Measurements from ENCODE around the gene PHACTR3. TPM values are rescaled to one million over a fixed set of nuclear protein-coding genes. Genes with fewer than 3 reads are reported as not detected.

Gene PHACTR3
- total RNA-seq, 2 donors from 2014 or later: not detected

DNA sequence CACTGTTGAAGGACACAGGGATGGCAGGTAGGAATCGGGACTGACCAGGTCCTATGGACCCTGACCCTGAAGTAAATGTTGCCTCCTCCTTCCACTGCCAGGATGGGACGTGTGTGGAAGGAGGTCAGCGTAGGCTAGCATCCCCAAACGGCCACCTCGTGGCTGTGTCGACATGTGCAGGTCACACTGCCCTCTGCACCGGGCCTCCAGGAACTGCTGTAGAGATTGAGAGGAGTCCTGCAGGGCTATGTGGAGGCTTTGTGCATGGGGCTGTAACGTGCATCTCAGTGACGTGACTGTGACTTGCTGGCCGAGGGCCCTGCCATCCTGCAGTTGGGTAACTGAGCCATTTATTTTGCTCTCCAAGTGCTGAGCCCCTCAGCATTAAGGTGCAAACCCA lies 149.5 kb downstream of the PHACTR3 start:
- TF ChIP-seq, protein P1, sequence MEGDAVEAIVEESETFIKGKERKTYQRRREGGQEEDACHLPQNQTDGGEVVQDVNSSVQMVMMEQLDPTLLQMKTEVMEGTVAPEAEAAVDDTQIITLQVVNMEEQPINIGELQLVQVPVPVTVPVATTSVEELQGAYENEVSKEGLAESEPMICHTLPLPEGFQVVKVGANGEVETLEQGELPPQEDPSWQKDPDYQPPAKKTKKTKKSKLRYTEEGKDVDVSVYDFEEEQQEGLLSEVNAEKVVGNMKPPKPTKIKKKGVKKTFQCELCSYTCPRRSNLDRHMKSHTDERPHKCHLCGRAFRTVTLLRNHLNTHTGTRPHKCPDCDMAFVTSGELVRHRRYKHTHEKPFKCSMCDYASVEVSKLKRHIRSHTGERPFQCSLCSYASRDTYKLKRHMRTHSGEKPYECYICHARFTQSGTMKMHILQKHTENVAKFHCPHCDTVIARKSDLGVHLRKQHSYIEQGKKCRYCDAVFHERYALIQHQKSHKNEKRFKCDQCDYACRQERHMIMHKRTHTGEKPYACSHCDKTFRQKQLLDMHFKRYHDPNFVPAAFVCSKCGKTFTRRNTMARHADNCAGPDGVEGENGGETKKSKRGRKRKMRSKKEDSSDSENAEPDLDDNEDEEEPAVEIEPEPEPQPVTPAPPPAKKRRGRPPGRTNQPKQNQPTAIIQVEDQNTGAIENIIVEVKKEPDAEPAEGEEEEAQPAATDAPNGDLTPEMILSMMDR (IDR thresholded peaks at IDR 0.05): no peak
- no peak for ATAC-seq (ENCODE audit: insufficient number of reproducible peaks, low FRiP score, low read depth)
- H3K4me3 ChIP-seq: no peak overlapping the region
- H3K27ac ChIP-seq: no peak overlapping the region
- H3K9me3 ChIP-seq: no peaks in the 10 kb centered on the region
- H3K4me1 ChIP-seq (ENCODE audit: control insufficient read depth in 1 of 2, low read depth in 2 of 2): peaks cover 6 to 33% of the 10 kb centered on the region in 2 donors
- H3K36me3 ChIP-seq: no peaks in the 10 kb centered on the region
- H3K27me3 ChIP-seq (replicated peaks; ENCODE audit: insufficient read depth): no peaks in the 10 kb centered on the region
- DNase-seq (ENCODE audit: low spot score): no peak

- H3K27ac ChIP-seq: no peak overlapping the region
- no peak for ATAC-seq (ENCODE audit: insufficient number of reproducible peaks, low FRiP score, low read depth)
- H3K27me3 ChIP-seq (replicated peaks; ENCODE audit: insufficient read depth): no peaks in the 10 kb centered on the region
These were observed 150.2 kb downstream of the PHACTR3 start for GRCh38 chr20:59754551-59754950.

GRCh38 chr20:59756241-59756640 lies 151.9 kb downstream of the PHACTR3 start:
- TF ChIP-seq, protein P1 (IDR thresholded peaks at IDR 0.05): no peak
- Histone ChIP-seq H3K36me3 (no peaks in the 10 kb centered on the region), H3K27ac (no peak overlapping the region), H3K4me3 (no peak overlapping the region), H3K27me3 (replicated peaks; ENCODE audit: insufficient read depth) (no peaks in the 10 kb centered on the region), H3K9me3 (no peaks in the 10 kb centered on the region), H3K4me1 (ENCODE audit: control insufficient read depth in 1 of 2, low read depth in 2 of 2) (peaks cover 6 to 19% of the 10 kb centered on the region in 2 donors)
- no peak for ATAC-seq (ENCODE audit: insufficient number of reproducible peaks, low FRiP score, low read depth)
- DNase-seq (ENCODE audit: low spot score): no peak

More at GRCh38 chr20:59754551-59754950, 150.2 kb downstream of the PHACTR3 start:
- no peaks in the 10 kb centered on the region for H3K36me3 ChIP-seq
- DNase-seq (ENCODE audit: low spot score): no peak
- peaks cover 6 to 25% of the 10 kb centered on the region in 2 donors for H3K4me1 ChIP-seq (ENCODE audit: control insufficient read depth in 1 of 2, low read depth in 2 of 2)
- TF ChIP-seq, protein P1 (IDR thresholded peaks at IDR 0.05): no peak
- H3K4me3 ChIP-seq: no peak overlapping the region
- no peaks in the 10 kb centered on the region for H3K9me3 ChIP-seq

DNA sequence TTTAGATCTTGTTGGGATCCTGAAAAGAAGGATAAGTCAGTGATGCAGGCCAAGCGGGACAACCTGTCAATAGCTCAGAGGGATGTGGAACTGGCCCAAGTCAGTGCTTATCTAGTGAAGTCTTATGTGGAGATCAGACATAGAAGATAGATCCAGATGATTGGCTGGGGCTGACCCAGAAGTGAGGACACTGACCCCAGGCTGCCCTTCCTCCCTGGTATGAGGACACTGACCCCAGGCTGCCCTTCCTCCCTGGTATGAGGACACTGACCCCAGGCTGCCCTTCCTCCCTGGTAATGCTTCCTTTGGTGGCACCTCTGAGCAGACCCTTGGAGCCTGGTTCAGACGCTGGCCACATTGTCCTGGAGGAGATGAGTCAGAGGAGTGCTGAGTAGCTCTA lies 159.7 kb downstream of the PHACTR3 start:
- H3K27me3 ChIP-seq (replicated peaks; ENCODE audit: insufficient read depth): no peaks in the 10 kb centered on the region
- ATAC-seq (ENCODE audit: insufficient number of reproducible peaks, low FRiP score, low read depth) (no peak), DNase-seq (ENCODE audit: low spot score) (no peak)
- H3K9me3 ChIP-seq: no peaks in the 10 kb centered on the region
- H3K4me1 ChIP-seq (ENCODE audit: control insufficient read depth in 1 of 2, low read depth in 2 of 2): no peaks in the 10 kb centered on the region
- TF ChIP-seq, protein P1 (IDR thresholded peaks at IDR 0.05): no peak
- H3K27ac ChIP-seq: no peak overlapping the region
- no peaks in the 10 kb centered on the region for H3K36me3 ChIP-seq
- H3K4me3 ChIP-seq: no peak overlapping the region

- no peak for DNase-seq (ENCODE audit: low spot score)
- no peaks in the 10 kb centered on the region for H3K27me3 ChIP-seq (replicated peaks; ENCODE audit: insufficient read depth)
These were observed 161.3 kb downstream of the PHACTR3 start for GRCh38 chr20:59765599-59766177.

More at GRCh38 chr20:59765599-59766177, 161.3 kb downstream of the PHACTR3 start:
- ATAC-seq (ENCODE audit: insufficient number of reproducible peaks, low FRiP score, low read depth): no peak
- Histone ChIP-seq H3K27ac (no peak overlapping the region), H3K9me3 (no peaks in the 10 kb centered on the region), H3K4me3 (no peak overlapping the region), H3K36me3 (no peaks in the 10 kb centered on the region), H3K4me1 (ENCODE audit: control insufficient read depth in 1 of 2, low read depth in 2 of 2) (no peaks in the 10 kb centered on the region)
- TF ChIP-seq, protein P1 (IDR thresholded peaks at IDR 0.05): no peak
